ENCODE measurements around the gene TP53.

Gene TP53

GRCh38 chr17:7717756-7718350 lies 30.6 kb upstream of the TP53 start (continued):
- no peak for TF ChIP-seq YY1 (tag by site-specific recombination; IDR thresholded peaks at IDR 0.05)
- TF ChIP-seq ZNF184 (tag by site-specific recombination; IDR thresholded peaks at IDR 0.05): no peak
- TF ChIP-seq ZNF274 (IDR thresholded peaks at IDR 0.05; ENCODE audit: low read length): no peak
- no peak for TF ChIP-seq ZNF274 (tag by site-specific recombination; IDR thresholded peaks at IDR 0.05; ENCODE audit: borderline replicate concordance)
- TF ChIP-seq PRDM2 (tag by site-specific recombination; IDR thresholded peaks at IDR 0.05; ENCODE audit: borderline replicate concordance): no peak
- 0 out of 2 replicates have a peak, but pooled peaks have one; percentile 24 for TF ChIP-seq ZNF777 (tag by site-specific recombination; IDR thresholded peaks at IDR 0.05; ENCODE audit: borderline replicate concordance)
- TF ChIP-seq ZNF585B (tag by site-specific recombination; IDR thresholded peaks at IDR 0.05): no peak
- no peak for TF ChIP-seq ZNF645 (tag by site-specific recombination; IDR thresholded peaks at IDR 0.05)
- no peak for TF ChIP-seq ZNF621 (tag by site-specific recombination; IDR thresholded peaks at IDR 0.05)
- TF ChIP-seq, protein P1, sequence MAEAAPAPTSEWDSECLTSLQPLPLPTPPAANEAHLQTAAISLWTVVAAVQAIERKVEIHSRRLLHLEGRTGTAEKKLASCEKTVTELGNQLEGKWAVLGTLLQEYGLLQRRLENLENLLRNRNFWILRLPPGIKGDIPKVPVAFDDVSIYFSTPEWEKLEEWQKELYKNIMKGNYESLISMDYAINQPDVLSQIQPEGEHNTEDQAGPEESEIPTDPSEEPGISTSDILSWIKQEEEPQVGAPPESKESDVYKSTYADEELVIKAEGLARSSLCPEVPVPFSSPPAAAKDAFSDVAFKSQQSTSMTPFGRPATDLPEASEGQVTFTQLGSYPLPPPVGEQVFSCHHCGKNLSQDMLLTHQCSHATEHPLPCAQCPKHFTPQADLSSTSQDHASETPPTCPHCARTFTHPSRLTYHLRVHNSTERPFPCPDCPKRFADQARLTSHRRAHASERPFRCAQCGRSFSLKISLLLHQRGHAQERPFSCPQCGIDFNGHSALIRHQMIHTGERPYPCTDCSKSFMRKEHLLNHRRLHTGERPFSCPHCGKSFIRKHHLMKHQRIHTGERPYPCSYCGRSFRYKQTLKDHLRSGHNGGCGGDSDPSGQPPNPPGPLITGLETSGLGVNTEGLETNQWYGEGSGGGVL (tag by site-specific recombination; IDR thresholded peaks at IDR 0.05): peak; percentile 91
- no peak for TF ChIP-seq BCL11A (tag by site-specific recombination; IDR thresholded peaks at IDR 0.05; ENCODE audit: low read depth)
- no peak for TF ChIP-seq ZNF266 (tag by site-specific recombination; IDR thresholded peaks at IDR 0.05; ENCODE audit: low read depth)
- TF ChIP-seq MYNN (tag by site-specific recombination; IDR thresholded peaks at IDR 0.05; ENCODE audit: borderline replicate concordance): 0 out of 2 replicates have a peak, but pooled peaks have one; percentile 5
- TF ChIP-seq ZNF747 (tag by site-specific recombination; IDR thresholded peaks at IDR 0.05): no peak
- TF ChIP-seq, protein P2, sequence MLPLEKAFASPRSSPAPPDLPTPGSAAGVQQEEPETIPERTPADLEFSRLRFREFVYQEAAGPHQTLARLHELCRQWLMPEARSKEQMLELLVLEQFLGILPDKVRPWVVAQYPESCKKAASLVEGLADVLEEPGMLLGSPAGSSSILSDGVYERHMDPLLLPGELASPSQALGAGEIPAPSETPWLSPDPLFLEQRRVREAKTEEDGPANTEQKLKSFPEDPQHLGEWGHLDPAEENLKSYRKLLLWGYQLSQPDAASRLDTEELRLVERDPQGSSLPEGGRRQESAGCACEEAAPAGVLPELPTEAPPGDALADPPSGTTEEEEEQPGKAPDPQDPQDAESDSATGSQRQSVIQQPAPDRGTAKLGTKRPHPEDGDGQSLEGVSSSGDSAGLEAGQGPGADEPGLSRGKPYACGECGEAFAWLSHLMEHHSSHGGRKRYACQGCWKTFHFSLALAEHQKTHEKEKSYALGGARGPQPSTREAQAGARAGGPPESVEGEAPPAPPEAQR (tag by site-specific recombination; IDR thresholded peaks at IDR 0.05): no peak
- TF ChIP-seq ZNF341 (tag by site-specific recombination; IDR thresholded peaks at IDR 0.05; ENCODE audit: low read depth): peak; percentile 80
- TF ChIP-seq ZNF549 (tag by site-specific recombination; IDR thresholded peaks at IDR 0.05): no peak
- no peak for TF ChIP-seq ZNF654 (tag by site-specific recombination; IDR thresholded peaks at IDR 0.05; ENCODE audit: low read depth)
- TF ChIP-seq MEIS1 (CRISPR knock-in tag; IDR thresholded peaks at IDR 0.05; ENCODE audit: borderline replicate concordance): no peak
- peak; percentile 71 for TF ChIP-seq PATZ1 (tag by site-specific recombination; IDR thresholded peaks at IDR 0.05)
- TF ChIP-seq, protein P3, sequence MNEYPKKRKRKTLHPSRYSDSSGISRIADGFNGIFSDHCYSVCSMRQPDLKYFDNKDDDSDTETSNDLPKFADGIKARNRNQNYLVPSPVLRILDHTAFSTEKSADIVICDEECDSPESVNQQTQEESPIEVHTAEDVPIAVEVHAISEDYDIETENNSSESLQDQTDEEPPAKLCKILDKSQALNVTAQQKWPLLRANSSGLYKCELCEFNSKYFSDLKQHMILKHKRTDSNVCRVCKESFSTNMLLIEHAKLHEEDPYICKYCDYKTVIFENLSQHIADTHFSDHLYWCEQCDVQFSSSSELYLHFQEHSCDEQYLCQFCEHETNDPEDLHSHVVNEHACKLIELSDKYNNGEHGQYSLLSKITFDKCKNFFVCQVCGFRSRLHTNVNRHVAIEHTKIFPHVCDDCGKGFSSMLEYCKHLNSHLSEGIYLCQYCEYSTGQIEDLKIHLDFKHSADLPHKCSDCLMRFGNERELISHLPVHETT (tag by site-specific recombination; IDR thresholded peaks at IDR 0.05): no peak
- no peak for TF ChIP-seq ZBTB49 (tag by site-specific recombination; IDR thresholded peaks at IDR 0.05; ENCODE audit: low read depth)
